Natural killer cell (primary cell): ENCODE results near the gene NUP88. TPM values are rescaled to one million over a fixed set of nuclear protein-coding genes. Genes with fewer than 3 reads are reported as not detected.
A peak's percentile ranks its signal among the peaks of the same experiment; 100 is the strongest.

ENCODE experiments used
- ATAC-seq, 3 donors: fragments of 150-1000 bp in 2 of 3; fragments of 200-7000 bp in 1 of 3; cut with Tn5 transposase; 1 replicate in 1 of 3; 2 replicates in 2 of 3; pipeline ENCODE4 v1.10.0; 2021; ENCODE audit warnings: mild to moderate bottlenecking in 2 of 3, moderate library complexity in 2 of 3
- DNase-seq, 2 donors: peaks; one replicate each; pipeline versions ENCODE4 v3.0.0 to v3.0.0-alpha.2; 2013 to 2021; ENCODE audit warnings: mixed read lengths in 1 of 2
- H3K27ac ChIP-seq: one replicate; pipeline ENCODE4 v1.5.1; 2013; ENCODE audit warnings: mild to moderate bottlenecking, low read length
- H3K27me3 ChIP-seq: one replicate; pipeline ENCODE4 v1.6.1; 2013; ENCODE audit warnings: low read length; ENCODE audit not compliant: control insufficient read depth, insufficient read depth
- H3K36me3 ChIP-seq: one replicate; pipeline ENCODE4 v1.6.1; 2013; ENCODE audit warnings: low read length; ENCODE audit not compliant: control insufficient read depth, insufficient read depth
- H3K4me1 ChIP-seq: one replicate; pipeline ENCODE4 v1.6.1; 2013; ENCODE audit warnings: low read length; ENCODE audit not compliant: control insufficient read depth, insufficient read depth
- H3K4me3 ChIP-seq: one replicate; pipeline ENCODE4 v1.5.1; 2013; ENCODE audit warnings: low read length
- H3K9me3 ChIP-seq: one replicate; pipeline ENCODE4 v1.6.1; 2013; ENCODE audit warnings: low read length; ENCODE audit not compliant: control insufficient read depth, insufficient read depth
- H3K27ac Mint-ChIP-seq, 2 donors: one replicate each; pipeline ENCODE4 v1.8.0; 2022; ENCODE audit warnings: mild to moderate bottlenecking in 2 of 2, mixed read lengths in 2 of 2, moderate library complexity in 1 of 2
- H3K27me3 Mint-ChIP-seq, 2 donors: one replicate each; pipeline ENCODE4 v1.8.0; 2022; ENCODE audit warnings: low read depth in 2 of 2, mixed read lengths in 2 of 2
- H3K36me3 Mint-ChIP-seq: one replicate; pipeline ENCODE4 v1.8.0; 2022; ENCODE audit warnings: mixed read lengths
- H3K4me1 Mint-ChIP-seq, 2 donors: one replicate each; pipeline ENCODE4 v1.8.0; 2022; ENCODE audit warnings: mixed read lengths in 2 of 2
- H3K4me3 Mint-ChIP-seq: one replicate; pipeline ENCODE4 v1.8.0; 2022; ENCODE audit warnings: mild to moderate bottlenecking, moderate library complexity, mixed read lengths
- H3K9me3 Mint-ChIP-seq, 2 donors: one replicate each; pipeline ENCODE4 v1.8.0; 2022; ENCODE audit warnings: mixed read lengths in 2 of 2
- WGBS: methylation state at CpG from one replicate; pipeline ENCODE4 v1.1.7; 2013; ENCODE audit warnings: missing lambda C conversion rate; ENCODE audit not compliant: insufficient coverage; 5-methylcytosine and 5-hydroxymethylcytosine counted together
- intact Hi-C: fragments of 100-400 bp; cut with micrococcal nuclease; formaldehyde crosslinking; loops from one replicate; pipeline ENCODE4 v1.14.2; 2022
- total RNA-seq, 4 donors: library from RNA; stranded (reverse); fragments of 120-200 nt in 1 of 4; gene quantifications; one replicate each; pipeline versions ENCODE4 v1.2.3 to v1.2.4, GENCODE V29; 2013 to 2022
- TF ChIP-seq, protein P1 (sequence below): fragments of 200-600 bp; IDR thresholded peaks from one replicate; pipeline ENCODE4 v1.8.0; 2022; ENCODE audit warnings: antibody characterized with exemption

NUP88 gene
- total RNA-seq, 3 donors from 2014 or later (not counting 1 experiment from before 2014, with no cell fraction given), result 112 to 136 (median 125) TPM

DNA sequence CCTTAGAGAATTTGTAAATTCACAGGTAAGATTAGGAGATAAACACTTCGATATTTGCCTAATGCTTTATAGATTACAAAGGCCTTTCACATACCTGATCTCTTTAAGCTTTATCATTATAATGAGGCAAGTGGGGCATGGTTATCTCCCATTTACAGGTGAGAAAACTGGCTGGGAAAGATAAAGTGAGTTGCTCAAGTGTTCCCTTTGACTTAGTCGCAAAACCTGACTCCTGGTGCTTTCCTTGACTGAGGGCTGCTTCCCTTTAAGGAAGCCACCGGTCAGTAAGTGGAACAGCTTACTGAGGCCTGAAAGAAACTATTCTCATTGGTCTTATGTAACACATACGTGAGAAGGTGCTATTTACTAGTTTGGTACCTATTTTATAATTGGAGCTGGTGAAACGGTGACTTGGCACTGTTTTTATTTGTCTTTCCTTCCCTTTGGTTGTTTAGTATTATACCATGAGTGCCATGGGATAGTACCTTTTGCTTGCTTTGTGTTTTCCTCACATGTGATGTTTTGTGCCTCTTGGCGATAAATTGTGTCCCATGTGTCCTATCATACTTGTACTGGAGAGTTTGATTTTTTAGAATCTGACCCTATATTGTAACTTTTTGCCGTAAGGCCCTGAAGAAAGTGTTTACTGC lies 57.2 kb downstream of the NUP88 start:
- peaks cover 0 to 4% of the 10 kb centered on the region in 2 donors for H3K4me1 Mint-ChIP-seq
- ATAC-seq (no peak), DNase-seq (no peak)
- peaks cover 55% of the 10 kb centered on the region for H3K36me3 ChIP-seq
- H3K4me3 ChIP-seq, result no peak overlapping the region
- peaks cover 18% of the 10 kb centered on the region for H3K36me3 Mint-ChIP-seq
- 97% methylated on average over 6 of the region's 7 CpGs for WGBS
- H3K9me3 ChIP-seq, result no peaks in the 10 kb centered on the region
- H3K4me3 Mint-ChIP-seq, result no peak overlapping the region
- no peaks in the 10 kb centered on the region for H3K27me3 ChIP-seq
- TF ChIP-seq, protein P1, sequence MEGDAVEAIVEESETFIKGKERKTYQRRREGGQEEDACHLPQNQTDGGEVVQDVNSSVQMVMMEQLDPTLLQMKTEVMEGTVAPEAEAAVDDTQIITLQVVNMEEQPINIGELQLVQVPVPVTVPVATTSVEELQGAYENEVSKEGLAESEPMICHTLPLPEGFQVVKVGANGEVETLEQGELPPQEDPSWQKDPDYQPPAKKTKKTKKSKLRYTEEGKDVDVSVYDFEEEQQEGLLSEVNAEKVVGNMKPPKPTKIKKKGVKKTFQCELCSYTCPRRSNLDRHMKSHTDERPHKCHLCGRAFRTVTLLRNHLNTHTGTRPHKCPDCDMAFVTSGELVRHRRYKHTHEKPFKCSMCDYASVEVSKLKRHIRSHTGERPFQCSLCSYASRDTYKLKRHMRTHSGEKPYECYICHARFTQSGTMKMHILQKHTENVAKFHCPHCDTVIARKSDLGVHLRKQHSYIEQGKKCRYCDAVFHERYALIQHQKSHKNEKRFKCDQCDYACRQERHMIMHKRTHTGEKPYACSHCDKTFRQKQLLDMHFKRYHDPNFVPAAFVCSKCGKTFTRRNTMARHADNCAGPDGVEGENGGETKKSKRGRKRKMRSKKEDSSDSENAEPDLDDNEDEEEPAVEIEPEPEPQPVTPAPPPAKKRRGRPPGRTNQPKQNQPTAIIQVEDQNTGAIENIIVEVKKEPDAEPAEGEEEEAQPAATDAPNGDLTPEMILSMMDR, result no peak
- H3K4me1 ChIP-seq, result no peaks in the 10 kb centered on the region
- no peak overlapping the region for H3K27ac Mint-ChIP-seq
- no peak overlapping the region for H3K27ac ChIP-seq
- intact Hi-C loops, result no loop called here
- H3K27me3 Mint-ChIP-seq, result no peaks in the 10 kb centered on the region
- no peaks in the 10 kb centered on the region for H3K9me3 Mint-ChIP-seq

- intact Hi-C loops, result no loop called here
- no peak overlapping the region for H3K4me3 Mint-ChIP-seq
- WGBS, result 94% methylated on average over 9 of the region's 9 CpGs
- H3K9me3 ChIP-seq, result no peaks in the 10 kb centered on the region
- H3K4me1 ChIP-seq, result no peaks in the 10 kb centered on the region
- H3K27me3 ChIP-seq, result no peaks in the 10 kb centered on the region
- no peak overlapping the region for H3K4me3 ChIP-seq
- DNase-seq (no peak), ATAC-seq (no peak)
- H3K27ac ChIP-seq, result no peak overlapping the region
- H3K4me1 Mint-ChIP-seq, result peaks cover 0 to 4% of the 10 kb centered on the region in 2 donors
- H3K27ac Mint-ChIP-seq, result no peak overlapping the region
- no peaks in the 10 kb centered on the region for H3K9me3 Mint-ChIP-seq
- TF ChIP-seq, protein P1, result no peak
- H3K36me3 Mint-ChIP-seq, result peaks cover 18% of the 10 kb centered on the region
- peaks cover 58% of the 10 kb centered on the region for H3K36me3 ChIP-seq
- no peaks in the 10 kb centered on the region for H3K27me3 Mint-ChIP-seq
These were observed 58.0 kb downstream of the NUP88 start for GRCh38 chr17:5361426-5361825.

GRCh38 chr17:5355421-5356129 lies 63.9 kb downstream of the NUP88 start:
- DNase-seq (no peak), ATAC-seq (no peak)
- intact Hi-C loops, result no loop called here
- TF ChIP-seq, protein P1, result no peak
- peaks cover 8% of the 10 kb centered on the region for H3K36me3 Mint-ChIP-seq
- H3K27ac ChIP-seq, result no peak overlapping the region
- no peaks in the 10 kb centered on the region for H3K27me3 ChIP-seq
- H3K4me1 ChIP-seq, result no peaks in the 10 kb centered on the region
- peak overlapping the region in 1 of 2 donors; percentile 40 for H3K27ac Mint-ChIP-seq
- H3K36me3 ChIP-seq, result peaks cover 66% of the 10 kb centered on the region
- H3K4me1 Mint-ChIP-seq, result peaks cover 0 to 4% of the 10 kb centered on the region in 2 donors
- no peak overlapping the region for H3K4me3 Mint-ChIP-seq
- no peaks in the 10 kb centered on the region for H3K9me3 ChIP-seq
- no peaks in the 10 kb centered on the region for H3K9me3 Mint-ChIP-seq
- H3K4me3 ChIP-seq, result no peak overlapping the region
- H3K27me3 Mint-ChIP-seq, result no peaks in the 10 kb centered on the region
- WGBS, result 100% methylated on average over 3 of the region's 3 CpGs
